MM.1S (cell line): ENCODE measurements around the gene NFAT5.

Source experiments
- EZH2phosphoT487 ChIP-seq: fragments of 300-600 bp; sonication (generic); IDR thresholded peaks from 2 replicates; pipeline ENCODE4 v1.6.1; 2018; ENCODE audit warnings: antibody characterized with exemption, low read length
- TF ChIP-seq, protein P1 (sequence below): fragments of 300-600 bp; sonication (generic); IDR thresholded peaks from 2 replicates; pipeline ENCODE4 v1.5.1; 2016; ENCODE audit warnings: antibody characterized with exemption, low read length, mixed read lengths

DNA sequence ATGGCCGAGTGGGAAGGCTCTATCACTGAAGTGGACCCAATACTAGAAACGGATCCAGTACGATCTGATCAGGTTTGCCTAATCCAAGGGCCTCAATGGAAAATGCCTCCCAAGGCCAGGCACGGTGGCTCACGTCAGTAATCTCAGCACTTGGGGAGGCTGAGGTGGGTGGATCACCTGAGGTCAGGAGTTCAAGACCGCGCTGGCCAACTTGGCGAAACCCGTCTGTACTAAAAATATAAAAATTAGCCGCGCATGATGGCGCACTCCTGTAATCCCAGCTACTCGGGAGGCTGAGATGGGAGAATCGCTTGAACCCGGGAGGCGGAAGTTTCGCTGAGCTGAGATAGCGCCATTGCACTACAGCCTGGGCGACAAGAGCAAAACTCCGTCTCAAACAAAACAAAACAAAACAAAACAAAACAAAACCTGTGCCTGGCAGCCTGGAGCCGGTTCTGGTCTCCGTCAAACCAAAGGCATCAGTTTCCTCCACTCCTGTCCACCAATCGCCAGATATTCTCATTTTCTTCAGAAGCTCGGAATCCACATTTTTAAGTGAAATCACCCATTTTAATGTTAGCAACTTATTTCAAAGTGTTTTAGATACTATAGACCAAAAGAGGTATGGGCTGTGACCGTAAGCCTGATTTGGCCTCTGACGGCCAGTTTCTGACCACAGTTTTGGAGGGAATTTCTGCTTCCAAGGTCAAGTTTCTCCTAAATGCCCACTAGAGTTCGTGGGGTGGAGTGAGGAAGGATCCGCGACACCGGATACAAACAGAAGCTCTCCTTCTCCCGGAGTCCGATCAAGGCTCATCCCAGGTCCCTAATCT is 159.9 kb downstream of the NFAT5 start:
- TF ChIP-seq, protein P1, sequence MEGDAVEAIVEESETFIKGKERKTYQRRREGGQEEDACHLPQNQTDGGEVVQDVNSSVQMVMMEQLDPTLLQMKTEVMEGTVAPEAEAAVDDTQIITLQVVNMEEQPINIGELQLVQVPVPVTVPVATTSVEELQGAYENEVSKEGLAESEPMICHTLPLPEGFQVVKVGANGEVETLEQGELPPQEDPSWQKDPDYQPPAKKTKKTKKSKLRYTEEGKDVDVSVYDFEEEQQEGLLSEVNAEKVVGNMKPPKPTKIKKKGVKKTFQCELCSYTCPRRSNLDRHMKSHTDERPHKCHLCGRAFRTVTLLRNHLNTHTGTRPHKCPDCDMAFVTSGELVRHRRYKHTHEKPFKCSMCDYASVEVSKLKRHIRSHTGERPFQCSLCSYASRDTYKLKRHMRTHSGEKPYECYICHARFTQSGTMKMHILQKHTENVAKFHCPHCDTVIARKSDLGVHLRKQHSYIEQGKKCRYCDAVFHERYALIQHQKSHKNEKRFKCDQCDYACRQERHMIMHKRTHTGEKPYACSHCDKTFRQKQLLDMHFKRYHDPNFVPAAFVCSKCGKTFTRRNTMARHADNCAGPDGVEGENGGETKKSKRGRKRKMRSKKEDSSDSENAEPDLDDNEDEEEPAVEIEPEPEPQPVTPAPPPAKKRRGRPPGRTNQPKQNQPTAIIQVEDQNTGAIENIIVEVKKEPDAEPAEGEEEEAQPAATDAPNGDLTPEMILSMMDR, result no peak
- no peak for TF ChIP-seq EZH2phosphoT487
